ENCODE data around the gene FTO. TPM values are rescaled to one million over a fixed set of nuclear protein-coding genes. Genes with fewer than 3 reads are reported as not detected.

The FTO gene
- total RNA-seq, 1 experiment from 2014 or later, result 78.3 TPM

- peaks cover 68% of the 10 kb centered on the region for H3K4me1 Mint-ChIP-seq (ENCODE audit: low read depth, unreplicated experiment)
Observed at GRCh38 chr16:53901408-53901807, 197.5 kb downstream of the FTO start.

DNA sequence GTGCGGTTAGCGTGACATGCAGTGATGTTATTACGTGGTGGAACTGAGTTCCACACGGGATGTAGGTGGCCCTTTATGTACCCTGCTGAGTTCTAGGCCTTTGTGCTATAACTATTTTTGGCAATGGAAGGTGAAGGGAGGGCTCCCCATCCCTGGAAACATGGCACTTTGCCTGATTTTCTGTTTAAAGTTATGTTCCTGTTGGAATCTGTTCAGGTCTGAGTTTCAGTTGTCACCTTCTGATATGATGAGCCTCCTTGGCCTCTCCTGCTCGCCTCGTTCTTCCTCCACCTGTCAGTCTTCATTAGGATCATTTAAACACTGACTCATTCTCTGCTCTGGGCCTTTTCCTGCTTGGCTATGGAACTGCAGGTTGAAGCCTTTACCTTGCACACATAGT lies 200.6 kb downstream of the FTO start:
- H3K4me1 ChIP-seq, result peaks cover 33% of the 10 kb centered on the region
- intact Hi-C loops (cut with micrococcal nuclease; ENCODE audit: unreplicated experiment), result loop anchor here (5.0 kb wide), 1 partner anchor 352 kb away; no protein-coding TSS in a partner anchor
- ChIA-PET CTCF (no interaction called here), POLR2A (no interaction called here)
- no peak overlapping the region for H3K4me3 ChIP-seq (ENCODE audit: low read depth, low read length)
- H3K4me3 Mint-ChIP-seq (ENCODE audit: unreplicated experiment), result no peak overlapping the region
- H3K36me3 Mint-ChIP-seq (ENCODE audit: insufficient read depth, unreplicated experiment), result no peaks in the 10 kb centered on the region
- no peak for DNase-seq
- no peaks in the 10 kb centered on the region for H3K27me3 Mint-ChIP-seq (ENCODE audit: insufficient read depth, unreplicated experiment)
- no peaks in the 10 kb centered on the region for H3K36me3 ChIP-seq (ENCODE audit: control insufficient read depth, insufficient read depth, low read length)
- peaks cover 38% of the 10 kb centered on the region for H3K4me1 Mint-ChIP-seq (ENCODE audit: low read depth, unreplicated experiment)
- BruUV-seq (replicated peaks), result no TSS peak
- no peaks in the 10 kb centered on the region for H3K9me3 ChIP-seq
- TF ChIP-seq CTCF (IDR thresholded peaks at IDR 0.05; ENCODE audit: insufficient read depth in 1 of 2, low read depth in 1 of 2, low read length in 1 of 2, severe bottlenecking in 1 of 2, unreplicated experiment in 1 of 2), result no peak
- H3K9me3 Mint-ChIP-seq (ENCODE audit: unreplicated experiment), result no peaks in the 10 kb centered on the region
- H3K27me3 ChIP-seq (replicated peaks; ENCODE audit: control insufficient read depth, insufficient read depth, low read length), result no peaks in the 10 kb centered on the region
- H3K27ac Mint-ChIP-seq (ENCODE audit: unreplicated experiment), result peak overlapping the region; percentile 2

More at GRCh38 chr16:53901408-53901807, 197.5 kb downstream of the FTO start:
- H3K4me1 ChIP-seq, result peaks cover 57% of the 10 kb centered on the region
- H3K36me3 ChIP-seq (ENCODE audit: control insufficient read depth, insufficient read depth, low read length), result no peaks in the 10 kb centered on the region
- no peak overlapping the region for H3K27ac Mint-ChIP-seq (ENCODE audit: unreplicated experiment)
- ChIA-PET POLR2A (no interaction called here), CTCF (interaction anchor here (1.2 kb wide), 1 partner anchor 24 kb away, joined by 3 read pairs; no protein-coding TSS in a partner anchor)
- H3K9me3 Mint-ChIP-seq (ENCODE audit: unreplicated experiment), result no peaks in the 10 kb centered on the region
- intact Hi-C loops (cut with micrococcal nuclease; ENCODE audit: unreplicated experiment), result loop anchor here (5.0 kb wide), 1 partner anchor 349 kb away; no protein-coding TSS in a partner anchor
- TF ChIP-seq CTCF (IDR thresholded peaks at IDR 0.05; ENCODE audit: insufficient read depth in 1 of 2, low read depth in 1 of 2, low read length in 1 of 2, severe bottlenecking in 1 of 2, unreplicated experiment in 1 of 2), result no peak
- no peaks in the 10 kb centered on the region for H3K27me3 ChIP-seq (replicated peaks; ENCODE audit: control insufficient read depth, insufficient read depth, low read length)
- H3K27me3 Mint-ChIP-seq (ENCODE audit: insufficient read depth, unreplicated experiment), result no peaks in the 10 kb centered on the region
- H3K9me3 ChIP-seq, result no peaks in the 10 kb centered on the region
- no peaks in the 10 kb centered on the region for H3K36me3 Mint-ChIP-seq (ENCODE audit: insufficient read depth, unreplicated experiment)
- no peak overlapping the region for H3K4me3 Mint-ChIP-seq (ENCODE audit: unreplicated experiment)
- DNase-seq, result no peak
- BruUV-seq (replicated peaks), result no TSS peak
- no peak overlapping the region for H3K4me3 ChIP-seq (ENCODE audit: low read depth, low read length)

- H3K4me3 ChIP-seq (ENCODE audit: low read depth, low read length), result no peak overlapping the region
- no peaks in the 10 kb centered on the region for H3K9me3 Mint-ChIP-seq (ENCODE audit: unreplicated experiment)
- no peaks in the 10 kb centered on the region for H3K27me3 ChIP-seq (replicated peaks; ENCODE audit: control insufficient read depth, insufficient read depth, low read length)
- H3K27ac Mint-ChIP-seq (ENCODE audit: unreplicated experiment), result peak overlapping the region; percentile 2
- H3K36me3 Mint-ChIP-seq (ENCODE audit: insufficient read depth, unreplicated experiment), result no peaks in the 10 kb centered on the region
- H3K27me3 Mint-ChIP-seq (ENCODE audit: insufficient read depth, unreplicated experiment), result no peaks in the 10 kb centered on the region
- H3K36me3 ChIP-seq (ENCODE audit: control insufficient read depth, insufficient read depth, low read length), result no peaks in the 10 kb centered on the region
- ChIA-PET POLR2A (no interaction called here), CTCF (no interaction called here)
- peaks cover 33% of the 10 kb centered on the region for H3K4me1 Mint-ChIP-seq (ENCODE audit: low read depth, unreplicated experiment)
- no peak overlapping the region for H3K4me3 Mint-ChIP-seq (ENCODE audit: unreplicated experiment)
- intact Hi-C loops (cut with micrococcal nuclease; ENCODE audit: unreplicated experiment), result no loop called here
- no peak for DNase-seq
- TF ChIP-seq CTCF (IDR thresholded peaks at IDR 0.05; ENCODE audit: insufficient read depth in 1 of 2, low read depth in 1 of 2, low read length in 1 of 2, severe bottlenecking in 1 of 2, unreplicated experiment in 1 of 2), result no peak
- BruUV-seq (replicated peaks), result no TSS peak
- H3K4me1 ChIP-seq, result peaks cover 32% of the 10 kb centered on the region
- H3K9me3 ChIP-seq, result no peaks in the 10 kb centered on the region
Observed at GRCh38 chr16:53905028-53905427, 201.1 kb downstream of the FTO start.
